Liver (tissue), 3 donors: ENCODE results near the gene CRLF1.

Experiments
- ATF3 ChIP-seq: IDR thresholded peaks from 2 replicates; pipeline ENCODE4 v1.6.1; 2016; ENCODE audit warnings: antibody characterized with exemption
- CTCF ChIP-seq: fragments of 150-350 bp; IDR thresholded peaks from 2 replicates; pipeline ENCODE4 v1.5.1; 2017; ENCODE audit warnings: improper control_type of control experiment, low read depth, low read length; ENCODE audit not compliant: missing input control
- EGR1 ChIP-seq, 2 donors: IDR thresholded peaks; 2 replicates each; pipeline ENCODE4 v1.6.1; 2016 to 2018; ENCODE audit warnings: antibody characterized with exemption in 2 of 2, low read depth in 2 of 2
- GABPA ChIP-seq, 2 donors: IDR thresholded peaks in 1 of 2; conservative IDR thresholded peaks in 1 of 2; 2 replicates each; pipeline ENCODE4 v1.6.1; 2016; ENCODE audit warnings: antibody characterized with exemption in 2 of 2, mild to moderate bottlenecking in 1 of 2, moderate library complexity in 1 of 2
- HNF4A ChIP-seq, 2 donors: conservative IDR thresholded peaks; 2 replicates each; pipeline ENCODE4 v1.6.1; 2016; ENCODE audit warnings: antibody characterized with exemption in 2 of 2, mild to moderate bottlenecking in 2 of 2
- JUND ChIP-seq, 2 donors: IDR thresholded peaks; 2 replicates each; pipeline ENCODE4 v1.6.1; 2016; ENCODE audit warnings: antibody characterized with exemption in 2 of 2
- MAX ChIP-seq: IDR thresholded peaks from 2 replicates; pipeline ENCODE4 v1.6.1; 2016; ENCODE audit warnings: antibody characterized with exemption
- NR2F2 ChIP-seq: IDR thresholded peaks from 2 replicates; pipeline ENCODE4 v1.6.1; 2016; ENCODE audit warnings: antibody characterized with exemption
- RAD21 ChIP-seq, 2 donors: IDR thresholded peaks; 2 replicates each; pipeline ENCODE4 v1.6.1; 2016; ENCODE audit warnings: antibody characterized with exemption in 2 of 2, mild to moderate bottlenecking in 2 of 2
- REST ChIP-seq: IDR thresholded peaks from 2 replicates; pipeline ENCODE4 v1.6.1; 2016; ENCODE audit warnings: antibody characterized with exemption, mild to moderate bottlenecking
- RXRA ChIP-seq, 2 donors: IDR thresholded peaks; 2 replicates each; pipeline ENCODE4 v1.6.1; 2017 to 2018; ENCODE audit warnings: antibody characterized with exemption in 2 of 2, mild to moderate bottlenecking in 1 of 2
- SP1 ChIP-seq: IDR thresholded peaks from 2 replicates; pipeline ENCODE4 v1.6.1; 2018; ENCODE audit warnings: antibody characterized with exemption, mild to moderate bottlenecking
- YY1 ChIP-seq: IDR thresholded peaks from 2 replicates; pipeline ENCODE4 v1.6.1; 2016; ENCODE audit warnings: antibody characterized with exemption, mild to moderate bottlenecking
- ZBTB33 ChIP-seq: IDR thresholded peaks from 2 replicates; pipeline ENCODE4 v1.6.1; 2016; ENCODE audit warnings: antibody characterized with exemption
- donor health status: healthy.
- donor health status: healthy.

GRCh38 chr19:18543814-18544475, 62.7 kb downstream of the CRLF1 start:
- no peak for TF ChIP-seq RXRA (IDR thresholded peaks at IDR 0.05)
- TF ChIP-seq CTCF = no peak
- TF ChIP-seq ZBTB33 = no peak
- no peak for TF ChIP-seq MAX
- no peak for TF ChIP-seq RAD21 (IDR thresholded peaks at IDR 0.05)
- no peak for TF ChIP-seq ATF3
- no peak for TF ChIP-seq HNF4A (conservative IDR thresholded peaks at IDR 0.05)
- TF ChIP-seq GABPA (IDR thresholded peaks at IDR 0.05 in 1 of 2, conservative IDR thresholded peaks at IDR 0.05 in 1 of 2) = no peak
- TF ChIP-seq SP1 = no peak
- TF ChIP-seq NR2F2 = no peak
- no peak for TF ChIP-seq REST
- no peak for TF ChIP-seq YY1
- no peak for TF ChIP-seq JUND (IDR thresholded peaks at IDR 0.05)
- TF ChIP-seq EGR1 (IDR thresholded peaks at IDR 0.05; ENCODE audit: low read depth in 2 of 2) = no peak
